Neural cell (in vitro differentiated cells): ENCODE data around the gene SLC35E3.

Experiments
- POLR2AphosphoS5 ChIP-seq: IDR thresholded peaks from 2 replicates; pipeline ENCODE4 v1.6.1; 2012
- SMC3 ChIP-seq: fragments of 450-650 bp; conservative IDR thresholded peaks from 2 replicates; pipeline ENCODE4 v1.6.1; 2014; ENCODE audit warnings: antibody characterized with exemption, mild to moderate bottlenecking, moderate library complexity; ENCODE audit not compliant: poor library complexity

DNA sequence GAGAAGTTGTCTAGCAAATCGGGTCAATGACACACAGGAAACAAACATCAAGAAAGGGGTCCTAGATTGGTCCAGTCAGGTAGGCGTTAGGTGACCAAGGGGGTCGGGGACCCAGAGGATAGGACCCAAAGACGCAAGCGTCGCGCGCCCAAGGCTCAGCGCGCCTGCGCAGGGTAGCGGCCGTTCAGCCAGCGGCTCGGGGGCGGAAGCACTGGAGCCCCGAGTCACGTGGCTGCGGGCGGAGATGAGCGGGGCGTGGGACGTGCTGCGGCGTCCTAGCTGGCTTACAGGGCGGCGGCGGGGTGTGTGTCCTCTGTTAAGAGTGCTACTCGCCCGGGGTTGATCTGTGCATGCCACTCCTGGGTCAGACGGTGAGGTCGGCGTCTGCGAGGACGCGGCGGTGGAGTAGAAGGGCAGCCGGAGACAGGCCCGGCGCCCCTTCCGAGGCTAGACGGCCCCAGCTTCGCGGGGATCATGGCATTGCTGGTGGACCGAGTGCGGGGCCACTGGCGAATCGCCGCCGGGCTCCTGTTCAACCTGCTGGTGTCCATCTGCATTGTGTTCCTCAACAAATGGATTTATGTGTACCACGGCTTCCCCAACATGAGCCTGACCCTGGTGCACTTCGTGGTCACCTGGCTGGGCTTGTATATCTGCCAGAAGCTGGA lies at the start of gene SLC35E3:
- TF ChIP-seq POLR2AphosphoS5 (peak; percentile 70), SMC3 (no peak)
